Stimulated activated CD8-positive, alpha-beta memory T cell treated with anti-CD3 and anti-CD28 coated beads, Interleukin-15, amount 100 ng/mL, for 1 hour (primary cell): ENCODE results near the gene RHBG.

Experiments
- DNase-seq: peaks from one replicate; pipeline ENCODE4 v3.0.0-alpha.2; 2020; ENCODE audit warnings: low read depth

Gene RHBG

GRCh38 chr1:156425943-156426342, 56.9 kb downstream of the RHBG start:
- DNase-seq = no peak

GRCh38 chr1:156427957-156428356, 58.9 kb downstream of the RHBG start:
- no peak for DNase-seq

GRCh38 chr1:156428746-156429288, 59.8 kb downstream of the RHBG start:
- DNase-seq = no peak

GRCh38 chr1:156429313-156430060, 60.5 kb downstream of the RHBG start:
- no peak for DNase-seq

- no peak for DNase-seq
Measured at GRCh38 chr1:156430303-156430702, 61.3 kb downstream of the RHBG start.

- DNase-seq = no peak
Measured at GRCh38 chr1:156430866-156431265, 61.9 kb downstream of the RHBG start.

GRCh38 chr1:156431366-156431765, 62.4 kb downstream of the RHBG start:
- no peak for DNase-seq

GRCh38 chr1:156431769-156432668, 63.0 kb downstream of the RHBG start:
- no peak for DNase-seq

- no peak for DNase-seq
Measured at GRCh38 chr1:156432669-156433018, 63.6 kb downstream of the RHBG start.

- no peak for DNase-seq
Measured at GRCh38 chr1:156433032-156433431, 64.0 kb downstream of the RHBG start.

GRCh38 chr1:156433602-156434001, 64.6 kb downstream of the RHBG start:
- no peak for DNase-seq
